HG03039 (cell line): Measurements from ENCODE around the gene ACY1.
"Not testable (repeated sequence)": the region's sequence is repeated elsewhere in the genome, so short reads cannot be mapped to it uniquely, and the experiment has no call there.

Experiments used
- ATAC-seq: cut with Tn5 transposase; IDR thresholded peaks from one replicate; pipeline ENCODE4 v1.9.1; 2021; ENCODE audit warnings: mild to moderate bottlenecking, moderate library complexity; ENCODE audit not compliant: unreplicated experiment

The ACY1 gene

DNA sequence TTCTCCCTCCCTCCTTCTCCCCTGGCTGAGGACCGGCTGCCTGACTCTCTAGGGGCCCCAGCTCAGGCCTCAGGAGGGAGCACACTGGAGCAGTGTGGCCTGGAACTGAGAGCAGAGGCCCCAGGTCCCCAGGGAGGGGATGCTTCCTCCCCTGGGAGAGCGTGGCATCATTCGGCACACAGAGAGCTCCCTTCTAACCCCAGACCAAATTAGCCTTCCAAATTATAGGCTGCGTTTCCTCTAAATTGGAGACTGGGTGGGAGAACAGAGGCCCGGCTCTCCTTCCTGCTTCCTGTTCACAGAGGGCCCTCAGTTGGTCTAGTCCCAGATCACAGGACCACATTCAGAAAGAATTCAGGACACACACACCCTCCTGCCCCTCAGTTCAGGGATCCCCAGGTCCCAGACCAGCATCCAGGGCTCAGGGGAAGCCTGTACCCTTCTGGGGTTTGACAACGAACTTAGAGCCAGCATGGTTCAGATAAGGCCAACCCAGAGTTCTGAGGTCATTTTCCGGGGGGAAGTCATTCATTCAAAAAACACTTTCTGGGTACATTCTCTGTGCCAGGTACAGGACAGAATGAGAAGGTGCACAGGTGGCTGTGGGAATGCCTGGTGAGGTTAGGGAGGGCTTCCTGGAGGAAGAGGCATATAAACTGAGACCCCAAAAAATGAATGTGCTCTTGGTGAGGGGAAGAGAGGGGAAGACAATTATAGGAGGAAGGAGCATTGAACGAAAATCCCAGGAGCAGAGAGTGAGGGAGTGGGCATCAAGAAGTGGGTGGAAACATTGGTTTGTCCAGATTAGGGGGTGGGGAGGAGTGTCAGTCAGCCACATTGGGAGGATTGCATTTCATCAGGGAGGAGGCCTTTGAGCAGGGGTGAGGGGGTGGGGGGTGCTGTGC, 40.8 kb downstream of the ACY1 start:
- no peak for ATAC-seq

DNA sequence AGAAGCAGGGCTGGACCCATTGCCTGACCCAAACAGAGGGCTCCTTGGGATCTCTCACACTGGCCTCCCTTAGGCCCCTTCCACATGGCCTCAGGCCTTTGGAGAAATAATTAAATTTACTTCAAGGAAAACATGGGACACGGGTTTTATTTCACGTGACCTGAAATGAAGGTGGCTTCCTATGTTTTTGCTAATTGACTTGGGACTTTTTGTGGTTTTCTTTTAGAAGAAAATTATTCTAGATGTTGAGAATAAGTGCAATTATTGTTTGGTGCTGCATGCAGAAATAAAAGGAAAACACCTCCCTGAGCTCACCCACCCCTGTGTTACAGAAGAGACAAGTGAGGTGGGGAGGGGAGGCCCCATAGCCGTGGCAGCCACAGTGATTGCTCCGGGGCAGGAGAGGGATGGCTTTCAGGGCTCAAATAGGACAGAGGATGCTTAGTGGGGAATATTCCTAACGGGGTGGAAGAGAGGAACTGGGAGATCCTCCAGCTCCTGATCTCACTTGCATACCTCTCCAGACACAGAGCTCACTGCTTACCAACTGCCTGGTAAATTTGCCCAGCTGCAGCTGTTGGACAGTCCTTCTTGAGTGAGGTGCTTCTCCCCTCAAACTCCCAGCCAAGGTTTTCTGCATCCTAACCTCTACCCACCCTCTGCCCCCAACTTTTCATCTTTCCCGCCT, 41.6 kb downstream of the ACY1 start:
- ATAC-seq, result no peak

DNA sequence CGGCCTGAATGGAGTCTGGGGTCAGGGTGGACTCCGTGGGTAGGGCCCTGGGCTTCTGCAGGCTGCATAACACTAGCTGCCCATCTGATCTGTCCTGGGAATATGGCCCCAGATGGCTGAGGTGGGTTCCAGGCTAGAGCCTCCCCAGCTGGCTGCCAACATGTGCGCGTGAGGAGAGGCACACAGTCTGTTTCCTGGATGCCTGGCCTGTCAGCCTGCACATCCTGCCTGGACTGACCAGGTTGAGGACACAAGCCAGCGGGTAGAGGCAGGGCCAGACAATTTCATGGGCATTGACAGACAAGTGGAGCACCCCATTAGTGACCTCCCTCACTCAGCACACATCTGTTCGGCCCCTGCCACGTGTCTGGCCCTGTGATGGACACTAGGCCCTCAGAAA, 42.1 kb downstream of the ACY1 start:
- ATAC-seq, result no peak

DNA sequence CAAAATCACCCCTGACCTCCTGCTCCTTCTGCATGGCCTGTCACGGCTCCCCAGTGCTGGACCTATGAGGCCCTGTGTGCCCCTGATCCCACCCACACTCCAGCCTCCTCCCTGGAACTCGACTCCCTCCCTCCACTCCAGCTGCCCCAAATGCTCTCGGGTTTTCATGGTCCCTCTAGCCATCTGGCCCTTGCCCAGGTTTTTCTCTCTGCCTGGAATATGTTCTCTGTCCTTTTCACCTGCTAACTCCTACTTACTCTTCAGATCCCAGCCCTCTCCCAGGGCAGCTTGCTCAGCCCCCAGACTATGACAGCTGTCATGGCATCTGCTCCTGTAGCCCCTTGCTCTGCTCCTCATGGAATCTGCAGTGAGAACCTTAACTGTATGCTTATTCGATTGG, 42.7 kb downstream of the ACY1 start:
- no peak for ATAC-seq

DNA sequence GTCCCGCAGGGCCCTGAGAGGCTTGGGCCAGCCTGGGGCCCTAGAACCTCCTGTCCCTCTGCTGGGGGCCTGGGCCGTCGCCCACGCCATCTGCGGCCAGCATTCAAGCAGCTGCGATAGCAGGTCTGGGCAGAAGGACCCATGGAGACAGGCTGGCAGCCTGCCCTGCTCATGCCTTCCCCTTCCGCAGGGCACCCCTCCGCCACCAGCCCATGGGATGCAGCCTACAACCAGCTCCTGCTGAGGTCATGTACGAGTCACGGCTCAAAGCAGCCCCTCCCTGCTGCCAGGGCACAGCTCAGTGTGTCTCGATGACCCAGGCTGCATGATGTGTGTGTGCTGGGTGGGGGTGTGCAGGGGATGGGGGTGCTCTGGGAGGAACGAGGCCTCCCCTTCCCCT, 45.2 kb downstream of the ACY1 start:
- no peak for ATAC-seq

DNA sequence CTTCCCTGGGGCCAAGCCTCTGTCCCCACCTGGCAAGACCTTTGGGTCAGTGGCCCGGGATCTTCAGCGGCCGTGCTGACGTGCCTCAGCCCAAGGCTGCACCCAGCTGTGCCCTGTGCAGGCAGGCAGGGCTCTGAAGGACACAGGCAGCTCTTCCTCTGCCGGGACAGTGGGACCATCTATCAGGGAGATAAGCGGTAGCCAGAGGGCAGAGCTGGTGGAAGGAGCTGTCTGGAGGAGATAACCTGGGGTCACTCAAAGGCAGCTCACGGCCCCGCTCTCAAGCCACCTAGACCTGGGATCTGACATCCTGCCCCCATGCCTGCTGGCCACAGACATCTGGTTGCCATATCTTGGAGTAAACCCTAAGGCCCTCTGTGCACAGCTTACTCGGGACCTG, 45.7 kb downstream of the ACY1 start:
- ATAC-seq, result no peak

DNA sequence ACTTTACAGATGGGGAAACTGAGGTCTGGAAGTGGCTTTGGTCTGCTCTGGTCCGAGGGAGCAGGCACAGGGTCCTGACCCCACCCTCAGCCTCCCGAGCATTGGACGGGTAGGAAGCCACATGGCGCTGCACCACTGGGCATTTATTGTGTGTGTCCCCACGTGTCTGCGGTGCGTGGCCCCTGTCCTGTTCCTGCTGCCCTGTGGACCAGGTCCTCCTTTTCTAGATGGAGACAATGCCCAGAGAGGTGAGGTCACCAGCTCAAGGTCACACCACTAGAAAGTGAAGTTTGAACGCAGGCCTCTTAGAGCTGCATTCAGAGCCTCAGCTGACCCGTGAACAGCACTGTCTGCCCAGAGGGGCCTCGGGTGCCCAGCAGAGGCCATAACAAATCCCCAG, 46.2 kb downstream of the ACY1 start:
- ATAC-seq, result no peak

DNA sequence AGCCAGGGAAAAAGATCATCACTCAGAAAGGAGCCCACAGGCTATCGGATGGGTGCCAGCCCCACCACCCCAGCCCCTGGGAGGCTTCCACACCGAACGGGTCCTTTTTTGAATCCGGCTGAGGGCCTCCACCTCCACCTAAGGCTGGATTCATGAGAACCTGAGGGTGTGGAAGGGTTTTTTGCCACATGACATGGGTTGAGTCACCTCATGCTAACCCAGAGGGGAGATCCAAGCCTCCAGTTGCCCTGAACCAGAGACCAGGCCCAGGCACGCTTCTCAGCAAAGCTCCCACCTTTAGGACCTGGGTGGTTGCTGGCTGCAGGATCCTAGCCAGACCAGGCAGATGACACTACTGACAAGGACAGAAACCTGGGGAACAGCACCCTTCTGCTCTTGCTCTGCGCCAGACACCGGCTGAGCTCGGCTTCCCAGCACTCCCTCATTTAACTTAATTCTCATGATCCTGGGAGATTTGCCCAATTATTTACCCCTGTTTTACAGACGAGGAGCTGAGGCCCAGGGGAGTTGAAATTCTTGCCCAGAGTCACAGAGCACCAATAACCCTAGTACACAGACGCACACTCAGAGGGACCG, 47.5 kb downstream of the ACY1 start:
- ATAC-seq, result no peak

DNA sequence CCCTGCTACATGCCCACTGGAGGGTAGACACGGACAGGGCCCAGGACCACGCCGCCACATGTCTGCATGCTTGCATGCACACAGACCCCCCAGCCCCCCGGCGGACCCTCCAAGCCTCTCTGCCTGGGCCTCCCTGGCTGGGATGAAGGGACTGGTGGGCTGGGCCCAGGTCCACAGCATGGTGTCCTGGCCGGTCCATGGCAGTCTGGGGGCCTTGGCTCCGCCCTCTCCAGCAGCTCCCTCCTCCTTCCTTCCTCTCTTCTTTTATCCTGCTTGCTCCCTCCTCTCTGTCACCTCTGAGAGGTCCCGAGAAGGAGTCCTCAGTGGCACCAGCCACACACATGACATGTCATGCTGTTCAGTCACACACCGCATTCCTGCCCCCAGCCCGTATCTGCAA, 48.6 kb downstream of the ACY1 start:
- ATAC-seq, result no peak

DNA sequence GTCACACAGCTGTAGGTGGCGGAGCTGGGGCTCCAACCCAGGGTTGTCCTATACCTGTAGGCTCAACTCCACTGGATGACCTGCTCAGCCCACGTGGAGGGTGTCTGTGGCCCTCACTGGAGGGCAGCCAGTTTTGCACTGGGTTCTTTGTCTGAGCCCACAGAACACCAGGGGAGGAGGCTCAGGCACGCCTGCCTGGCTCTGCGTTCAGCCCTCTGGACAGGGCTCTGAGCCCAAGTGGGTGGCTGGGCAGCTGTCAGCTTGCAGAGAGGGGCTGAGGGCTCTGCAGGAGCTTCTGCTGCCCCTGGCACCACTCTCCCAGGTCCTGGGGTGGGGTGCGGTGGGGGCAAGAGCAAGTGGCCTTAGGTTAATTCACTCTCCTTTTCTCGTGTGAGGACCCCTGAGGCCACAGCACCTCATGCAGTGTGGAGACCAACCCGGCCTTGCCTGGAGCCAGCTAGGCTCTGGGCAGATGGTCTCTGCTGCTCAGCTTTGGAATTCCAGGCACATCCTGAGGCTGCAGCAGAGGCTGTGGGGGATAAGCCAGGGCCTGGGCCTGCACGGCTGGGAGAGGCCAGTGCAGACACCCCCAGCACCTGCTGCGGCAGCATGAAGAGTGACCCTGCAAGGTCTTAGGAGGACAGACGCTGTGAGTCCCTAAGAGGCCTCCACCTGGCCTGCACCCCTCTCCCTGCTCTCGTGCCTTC, 49.5 kb downstream of the ACY1 start:
- ATAC-seq, result no peak

DNA sequence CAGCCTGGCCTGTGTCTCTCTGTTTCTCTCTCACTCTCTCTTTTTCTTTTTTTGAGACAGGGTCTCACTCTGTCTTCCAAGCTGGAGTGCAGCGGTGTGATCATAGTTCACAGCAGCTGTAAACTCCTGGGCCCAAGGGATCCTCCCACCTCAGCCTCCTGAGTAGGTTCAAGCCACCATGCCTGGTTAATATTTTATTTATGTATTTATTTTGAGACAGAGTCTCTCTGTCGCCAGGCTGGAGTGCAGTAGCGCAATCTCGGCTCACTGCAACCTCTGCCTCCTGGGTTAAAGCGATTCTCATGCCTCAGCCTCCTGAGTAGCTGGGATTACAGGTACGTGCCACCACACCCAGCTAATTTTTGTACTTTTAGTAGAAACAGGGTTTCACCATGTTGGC, 50.4 kb downstream of the ACY1 start:
- ATAC-seq, result not testable (repeated sequence)

DNA sequence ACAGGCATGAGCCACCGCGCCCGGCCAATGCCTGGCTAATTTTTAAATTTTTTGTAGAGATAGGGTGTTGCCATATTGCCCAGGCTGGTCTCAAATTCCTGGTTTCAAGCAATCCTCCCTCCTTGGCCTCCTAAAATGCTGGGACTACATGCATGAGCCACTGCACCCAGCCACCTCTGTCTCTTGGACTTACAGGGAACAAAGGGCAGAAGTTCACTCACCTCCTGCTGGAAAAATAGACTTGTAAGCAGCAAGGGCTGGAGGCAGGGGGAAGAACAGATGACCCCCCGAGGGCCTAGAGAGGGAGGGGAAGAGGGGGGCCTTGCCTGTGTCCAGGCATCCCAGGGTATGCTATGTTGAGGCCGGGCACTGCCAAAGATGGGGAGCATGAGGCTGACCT, 50.9 kb downstream of the ACY1 start:
- ATAC-seq, result no peak

DNA sequence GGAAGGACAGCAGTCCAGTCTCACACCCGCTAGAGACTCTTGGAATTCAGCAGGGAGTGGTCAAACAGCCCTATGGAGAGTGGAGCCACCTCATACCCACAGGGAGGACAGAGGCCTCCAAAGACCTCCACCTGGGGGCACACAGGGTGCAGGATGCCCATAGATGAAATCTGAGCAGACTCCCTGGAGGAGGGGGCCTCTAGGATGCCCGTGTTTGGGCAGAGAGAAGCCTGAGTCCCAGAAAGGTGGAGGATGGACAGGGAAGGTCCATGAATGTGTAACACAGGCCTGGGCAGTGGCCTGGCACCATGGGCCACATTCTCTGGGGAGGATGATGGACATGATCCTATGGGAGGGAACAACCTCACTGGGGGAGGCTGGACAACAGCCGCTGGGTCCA, 51.3 kb downstream of the ACY1 start:
- ATAC-seq, result no peak

DNA sequence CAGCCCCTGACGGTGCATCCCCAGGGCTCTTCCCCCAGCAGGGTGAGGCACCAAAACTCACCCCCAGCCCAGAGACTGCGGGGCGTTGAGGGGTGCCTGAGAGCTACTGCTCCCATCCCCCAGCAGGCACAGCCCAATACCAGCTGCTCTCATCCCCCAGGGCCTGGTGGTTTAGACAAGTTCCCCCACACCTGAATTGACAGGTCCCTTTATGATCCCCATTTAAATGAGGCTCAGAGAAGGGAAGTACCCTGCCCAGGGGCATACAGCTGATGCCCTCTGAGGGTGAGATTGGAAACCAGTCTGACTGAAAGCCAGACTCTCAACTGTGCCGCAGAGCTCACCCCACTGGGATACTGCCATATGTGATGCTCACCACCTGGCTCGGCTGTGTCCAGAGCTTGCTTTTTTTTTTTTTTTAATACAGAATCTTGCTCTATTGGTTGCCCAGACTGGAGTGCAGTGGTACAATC, 52.9 kb downstream of the ACY1 start:
- no peak for ATAC-seq

DNA sequence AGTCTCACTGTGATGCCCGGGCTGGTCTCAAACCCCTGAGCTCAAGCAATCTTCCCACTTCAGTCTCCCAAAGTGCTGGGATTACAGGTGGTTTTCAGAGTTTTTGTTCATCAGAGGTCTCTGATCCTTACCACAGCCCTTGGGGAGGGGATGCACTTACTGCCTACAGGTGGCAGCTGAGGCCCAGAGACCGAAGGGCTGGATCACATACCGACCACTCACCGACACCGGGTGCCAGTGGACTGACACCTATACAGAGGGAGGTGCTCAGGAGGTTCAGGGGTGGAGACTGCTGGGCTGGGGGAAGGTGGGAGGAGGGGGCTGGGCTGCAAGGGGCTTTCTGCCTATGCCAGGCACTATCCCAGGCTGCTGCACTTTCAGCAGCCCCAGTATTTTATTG, 53.5 kb downstream of the ACY1 start:
- ATAC-seq, result no peak

DNA sequence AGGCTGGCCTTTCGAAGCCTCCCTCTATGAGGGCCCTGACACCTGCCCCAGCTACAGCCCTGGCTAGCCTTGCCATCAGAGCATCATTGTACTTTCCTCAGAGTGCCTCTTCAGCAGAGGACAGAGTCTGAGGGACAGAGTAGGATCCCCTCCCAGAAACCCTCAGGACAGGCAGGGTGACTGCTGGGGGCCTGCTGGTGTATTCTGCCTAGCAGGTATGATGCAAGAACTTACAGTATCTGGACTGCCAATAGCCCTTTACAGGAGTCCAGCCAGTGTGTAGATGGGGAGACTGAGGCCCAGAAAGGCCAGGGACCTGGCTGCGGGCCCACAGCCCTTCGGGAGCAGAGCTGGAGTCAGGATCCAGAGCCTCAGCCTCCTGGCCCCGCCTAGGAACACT, 54.0 kb downstream of the ACY1 start:
- no peak for ATAC-seq

DNA sequence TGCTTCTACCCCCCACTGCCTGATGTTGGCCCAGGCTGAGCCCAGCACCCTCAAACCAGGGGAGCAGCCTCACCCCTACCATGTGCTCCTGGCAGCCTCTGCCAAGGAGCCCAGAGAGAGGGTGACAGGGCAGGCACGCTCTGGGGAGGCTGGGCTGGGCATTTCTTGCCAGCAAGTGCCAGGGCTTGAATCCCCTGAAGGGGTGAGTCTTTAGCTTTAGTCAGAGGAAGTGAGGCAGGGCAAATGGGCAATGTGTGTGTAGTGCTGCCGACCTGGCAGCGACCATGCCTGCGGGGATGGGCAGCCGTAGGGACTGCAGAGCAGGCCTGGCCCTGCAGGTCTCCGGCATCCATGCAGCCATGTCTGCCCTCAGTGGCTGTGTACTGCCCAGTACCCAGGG, 54.9 kb downstream of the ACY1 start:
- no peak for ATAC-seq
